ENCODE measurements around the gene PCP4L1.

GRCh38 chr1:161238039-161238473, 20.5 kb upstream of the PCP4L1 start, which contains the start of gene NR1I3:
- TF ChIP-seq POLR2A (IDR thresholded peaks at IDR 0.05) (no peak), CTCF (IDR thresholded peaks at IDR 0.05) (no peak), EP300 (IDR thresholded peaks at IDR 0.05) (no peak)

Data from tibial nerve (tissue), 4 donors.